GM12872 (cell line): ENCODE data around the gene IKBKG.

Source experiments
- CTCF ChIP-seq: IDR thresholded peaks from 3 replicates; pipeline ENCODE4 v1.5.1; 2011; ENCODE audit warnings: low read depth, mild to moderate bottlenecking, low read length, moderate library complexity; ENCODE audit not compliant: insufficient read depth

The IKBKG gene

GRCh38 chrX:154598656-154599055 lies 51.2 kb downstream of the IKBKG start:
- no peak for TF ChIP-seq CTCF

- TF ChIP-seq CTCF, result no peak
Measured at GRCh38 chrX:154599531-154599930, 52.1 kb downstream of the IKBKG start.

GRCh38 chrX:154600759-154601374 lies 53.4 kb downstream of the IKBKG start:
- no peak for TF ChIP-seq CTCF

GRCh38 chrX:154602226-154602625 lies 54.8 kb downstream of the IKBKG start:
- no peak for TF ChIP-seq CTCF

- no peak for TF ChIP-seq CTCF
Measured at GRCh38 chrX:154602766-154603437, 55.5 kb downstream of the IKBKG start.

- TF ChIP-seq CTCF, result no peak
Measured at GRCh38 chrX:154603438-154604430, 56.3 kb downstream of the IKBKG start.

- TF ChIP-seq CTCF, result no peak
Measured at GRCh38 chrX:154605566-154605965, 58.1 kb downstream of the IKBKG start.
